Measurements from ENCODE around the gene KIAA1614.
"Not testable (repeated sequence)": the region's sequence is repeated elsewhere in the genome, so short reads cannot be mapped to it uniquely, and the experiment has no call there.

KIAA1614 gene

DNA sequence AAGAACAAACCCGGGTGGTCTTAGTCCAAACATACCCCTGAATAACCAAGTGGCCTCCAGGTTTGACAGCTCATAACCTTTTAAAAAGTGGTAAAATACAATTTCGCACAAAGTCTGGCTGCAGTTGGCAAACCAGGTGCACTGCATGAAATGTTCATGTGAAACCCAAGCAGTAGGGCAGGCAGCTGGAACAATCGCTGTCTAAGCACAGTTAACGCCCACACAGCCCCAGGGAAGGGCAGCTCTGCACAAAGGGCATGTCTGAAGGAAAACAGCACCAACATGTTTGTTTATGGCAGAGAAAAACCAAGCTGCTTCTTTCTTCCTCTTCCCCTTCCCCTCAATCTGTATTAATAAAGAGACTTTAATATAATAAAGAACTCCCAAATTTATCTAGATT is 49.5 kb downstream of the KIAA1614 start:
- TF ChIP-seq, protein P1, sequence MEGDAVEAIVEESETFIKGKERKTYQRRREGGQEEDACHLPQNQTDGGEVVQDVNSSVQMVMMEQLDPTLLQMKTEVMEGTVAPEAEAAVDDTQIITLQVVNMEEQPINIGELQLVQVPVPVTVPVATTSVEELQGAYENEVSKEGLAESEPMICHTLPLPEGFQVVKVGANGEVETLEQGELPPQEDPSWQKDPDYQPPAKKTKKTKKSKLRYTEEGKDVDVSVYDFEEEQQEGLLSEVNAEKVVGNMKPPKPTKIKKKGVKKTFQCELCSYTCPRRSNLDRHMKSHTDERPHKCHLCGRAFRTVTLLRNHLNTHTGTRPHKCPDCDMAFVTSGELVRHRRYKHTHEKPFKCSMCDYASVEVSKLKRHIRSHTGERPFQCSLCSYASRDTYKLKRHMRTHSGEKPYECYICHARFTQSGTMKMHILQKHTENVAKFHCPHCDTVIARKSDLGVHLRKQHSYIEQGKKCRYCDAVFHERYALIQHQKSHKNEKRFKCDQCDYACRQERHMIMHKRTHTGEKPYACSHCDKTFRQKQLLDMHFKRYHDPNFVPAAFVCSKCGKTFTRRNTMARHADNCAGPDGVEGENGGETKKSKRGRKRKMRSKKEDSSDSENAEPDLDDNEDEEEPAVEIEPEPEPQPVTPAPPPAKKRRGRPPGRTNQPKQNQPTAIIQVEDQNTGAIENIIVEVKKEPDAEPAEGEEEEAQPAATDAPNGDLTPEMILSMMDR (conservative IDR thresholded peaks at IDR 0.05; ENCODE audit: low read length) = no peak
- no peak for DNase-seq (ENCODE audit: low read depth)
- H3K4me3 ChIP-seq (ENCODE audit: low read length) = no peak overlapping the region

DNA sequence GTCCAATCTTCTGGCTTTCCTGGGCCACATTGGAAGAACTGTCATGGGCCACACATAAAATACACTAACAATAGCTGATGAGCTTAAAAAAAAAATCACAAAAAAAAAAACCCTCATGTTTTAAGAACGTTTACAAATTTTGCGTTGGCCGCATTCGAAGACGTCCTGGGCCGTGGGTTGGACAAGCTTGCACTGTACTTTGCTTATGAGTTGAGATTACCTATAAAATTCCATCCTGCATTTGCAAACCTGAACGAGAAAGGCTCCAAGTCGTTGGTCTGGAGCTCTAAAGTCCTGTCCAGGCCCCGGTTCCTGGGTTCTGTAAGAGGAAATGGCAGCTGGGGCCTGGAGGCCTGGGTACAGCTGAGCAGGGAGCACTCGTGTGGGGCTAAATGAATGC is 51.4 kb downstream of the KIAA1614 start:
- no peak for DNase-seq (ENCODE audit: low read depth)
- no peak overlapping the region for H3K4me3 ChIP-seq (ENCODE audit: low read length)
- TF ChIP-seq, protein P1 (conservative IDR thresholded peaks at IDR 0.05; ENCODE audit: low read length) = no peak

DNA sequence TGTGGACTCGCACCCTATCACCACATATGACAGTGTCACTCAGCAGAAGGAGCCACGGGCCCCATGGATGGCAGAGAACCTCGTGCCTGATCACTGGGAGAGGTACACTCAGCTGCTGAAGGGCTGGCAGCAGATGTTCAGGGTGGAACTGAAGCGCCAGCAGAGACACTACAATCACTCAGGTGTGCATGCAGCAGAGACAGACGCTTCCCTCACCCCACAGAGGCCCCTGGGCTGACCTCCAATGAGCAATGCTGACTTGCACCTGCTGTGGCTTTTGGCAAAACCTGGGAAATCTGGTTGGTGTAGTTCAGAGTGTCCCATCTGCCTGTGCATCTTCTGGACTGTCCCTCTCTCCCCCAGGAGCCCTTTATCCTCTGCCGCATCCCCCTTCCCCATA is 51.9 kb downstream of the KIAA1614 start:
- no peak for DNase-seq (ENCODE audit: low read depth)
- TF ChIP-seq, protein P1 (conservative IDR thresholded peaks at IDR 0.05; ENCODE audit: low read length) = no peak
- H3K4me3 ChIP-seq (ENCODE audit: low read length) = no peak overlapping the region

DNA sequence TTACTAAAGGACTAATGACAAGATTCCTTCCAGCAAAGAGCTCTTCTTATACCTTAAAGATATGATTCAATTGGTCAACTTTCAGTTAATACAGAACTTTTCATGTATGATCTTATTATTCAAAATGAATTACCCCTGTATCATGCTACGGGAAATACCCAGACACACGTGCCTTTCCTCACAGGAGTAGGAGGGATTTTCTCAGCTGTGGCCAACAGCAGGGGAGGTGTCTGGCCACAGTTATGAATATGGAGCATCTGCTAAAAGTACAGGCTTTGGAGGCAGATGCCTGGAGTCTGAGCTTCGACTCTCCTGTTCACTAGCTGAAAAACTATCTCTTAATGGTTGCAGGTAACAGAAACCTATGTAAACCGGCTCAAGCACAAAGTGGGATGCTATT is 53.6 kb downstream of the KIAA1614 start:
- TF ChIP-seq, protein P1 (conservative IDR thresholded peaks at IDR 0.05; ENCODE audit: low read length) = no peak
- no peak for DNase-seq (ENCODE audit: low read depth)
- H3K4me3 ChIP-seq (ENCODE audit: low read length) = no peak overlapping the region

DNA sequence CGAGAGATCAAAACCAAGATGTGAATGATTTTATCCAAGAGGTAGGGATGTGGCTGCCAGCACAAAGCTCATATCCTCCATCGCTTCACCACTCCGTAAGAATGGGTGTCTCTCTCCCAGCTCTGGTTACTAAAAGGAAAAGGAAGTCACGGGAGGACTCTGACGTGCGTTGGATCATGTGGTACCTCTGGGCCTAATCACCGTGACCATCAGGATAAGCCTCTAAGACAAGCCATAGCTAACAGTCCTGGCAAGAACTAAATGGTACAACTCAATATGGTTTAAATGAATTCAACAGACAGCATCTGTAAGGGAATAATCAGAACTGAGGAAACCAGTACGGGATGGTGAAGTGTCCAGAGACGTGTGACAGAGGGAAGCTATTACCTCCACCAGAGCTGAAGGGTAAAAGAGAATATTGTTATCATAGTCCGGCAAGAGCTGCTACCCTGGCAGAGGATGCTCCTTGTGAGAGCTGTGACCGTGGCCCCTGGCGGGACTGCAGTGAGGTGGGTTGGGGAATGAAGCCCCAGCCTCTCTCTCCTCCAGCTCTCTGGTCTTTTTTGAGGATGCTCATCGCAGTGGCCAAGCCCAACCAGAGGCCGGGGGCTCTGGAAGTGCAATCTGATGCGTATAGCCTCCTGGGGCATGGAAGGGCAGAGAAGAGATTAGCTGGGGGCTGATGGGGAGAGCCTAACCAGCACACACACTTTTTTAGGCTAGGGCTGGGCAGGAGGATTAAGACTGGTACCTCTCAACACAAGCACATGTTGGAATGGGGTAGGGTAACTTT is 54.2 kb downstream of the KIAA1614 start:
- no peak for DNase-seq (ENCODE audit: low read depth)
- no peak overlapping the region for H3K4me3 ChIP-seq (ENCODE audit: low read length)
- TF ChIP-seq, protein P1 (conservative IDR thresholded peaks at IDR 0.05; ENCODE audit: low read length) = no peak

DNA sequence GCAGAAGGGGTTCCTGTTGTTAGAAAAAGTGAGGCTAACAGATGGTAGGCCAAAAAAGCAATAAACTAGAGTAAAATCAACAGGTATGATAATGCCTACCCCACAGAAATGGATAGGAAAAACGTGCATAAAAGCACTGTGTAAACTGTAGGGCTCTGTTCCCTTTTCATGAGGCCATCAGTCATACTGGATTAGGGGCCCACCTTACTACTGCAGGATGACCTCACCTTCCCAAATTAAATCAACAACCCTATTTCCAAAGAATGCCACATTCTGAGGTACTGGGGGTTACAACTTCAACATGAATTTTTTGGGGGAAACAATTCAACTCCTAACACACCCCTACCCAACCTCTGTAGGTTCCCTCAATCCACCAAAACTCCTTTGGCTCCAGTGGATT is 54.9 kb downstream of the KIAA1614 start:
- TF ChIP-seq, protein P1 (conservative IDR thresholded peaks at IDR 0.05; ENCODE audit: low read length) = no peak
- no peak overlapping the region for H3K4me3 ChIP-seq (ENCODE audit: low read length)
- no peak for DNase-seq (ENCODE audit: low read depth)

DNA sequence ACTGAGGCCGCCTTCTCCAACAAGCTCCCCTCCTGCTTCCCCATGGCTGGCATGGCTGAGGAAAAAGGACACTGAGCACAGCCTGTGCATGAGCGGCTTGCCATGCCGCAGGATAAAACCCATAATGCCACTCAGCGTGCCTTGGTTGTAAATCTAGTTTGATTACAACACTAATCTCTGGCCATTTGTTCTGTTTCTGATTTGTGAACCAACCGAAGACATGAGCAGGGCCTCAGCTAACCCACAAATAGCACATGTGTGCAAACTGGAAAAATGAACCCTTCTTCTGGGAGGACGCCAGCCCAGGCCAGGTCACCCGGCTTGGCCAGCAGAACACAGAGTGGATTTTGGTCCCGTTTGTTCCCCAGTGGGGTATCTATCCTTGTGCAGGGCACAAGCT is 56.1 kb downstream of the KIAA1614 start:
- not testable (repeated sequence) for DNase-seq (ENCODE audit: low read depth); H3K4me3 ChIP-seq (ENCODE audit: low read length)

Measured in AG10803 (cell line).